NCI-H446 (cell line): ENCODE measurements around the gene SIPA1L2.
A peak's percentile ranks its signal among the peaks of the same experiment; 100 is the strongest.

ENCODE experiments used
- DNase-seq, 2 experiments: peaks; one replicate each; lab custom pipeline; 2025; lab: John Stamatoyannopoulos, UW

Gene SIPA1L2

DNA sequence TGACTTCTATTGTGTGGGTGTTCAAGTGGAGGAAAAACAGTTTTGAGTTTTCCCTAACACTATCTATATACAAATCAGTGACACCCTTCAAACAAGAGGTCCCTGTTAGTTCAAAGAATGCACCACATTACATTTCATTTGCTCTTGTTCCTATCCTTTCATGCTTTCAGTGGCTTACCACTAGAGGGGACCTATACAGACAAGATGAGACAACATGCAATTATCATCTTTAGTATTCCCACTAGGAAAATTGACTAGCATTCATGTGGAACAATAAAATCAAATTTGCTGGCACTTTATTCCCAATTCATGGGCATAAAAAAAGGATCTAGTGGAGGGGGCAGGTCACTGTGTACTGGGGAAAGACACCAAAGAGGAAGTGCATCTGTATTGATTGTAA is 13.3 kb upstream of the SIPA1L2 start:
- no peak for DNase-seq

DNA sequence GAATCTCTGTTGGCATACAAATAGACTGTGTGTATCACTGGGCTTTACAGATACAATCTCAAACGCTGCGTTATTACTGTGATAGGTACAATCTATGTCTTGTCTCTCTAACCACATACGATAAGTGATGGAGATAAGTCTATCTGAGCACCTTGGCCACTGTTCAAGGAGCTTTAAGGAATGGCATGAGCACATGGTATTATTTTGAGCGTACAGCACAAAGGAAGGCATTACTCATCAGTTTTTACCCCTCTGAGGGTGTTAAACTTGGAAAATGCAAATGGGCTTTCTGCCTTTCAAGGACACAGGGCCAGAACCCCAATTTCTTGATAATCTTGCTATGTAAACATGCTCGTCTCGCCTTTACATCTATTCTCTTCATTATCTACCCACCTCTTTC is 11.6 kb upstream of the SIPA1L2 start:
- no peak for DNase-seq

DNA sequence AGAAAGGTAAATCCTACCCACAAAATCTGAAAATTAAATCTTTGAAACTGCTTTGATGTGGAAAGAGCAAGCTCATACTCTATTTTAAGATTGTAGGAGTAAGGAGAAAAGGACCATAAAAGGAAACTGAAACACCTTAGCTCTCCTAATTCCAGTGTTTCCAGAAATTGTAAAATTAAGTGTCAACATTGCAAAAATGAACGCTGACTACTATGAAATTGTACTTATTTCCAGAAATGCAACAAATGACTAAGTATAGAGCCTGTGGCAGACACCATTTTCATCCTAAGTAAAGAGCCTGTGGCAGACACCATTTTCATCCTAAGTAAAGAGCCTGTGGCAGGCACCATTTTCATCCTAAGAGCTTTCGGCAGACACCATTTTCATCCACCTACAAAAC is 6.9 kb upstream of the SIPA1L2 start:
- DNase-seq, result no peak

DNA sequence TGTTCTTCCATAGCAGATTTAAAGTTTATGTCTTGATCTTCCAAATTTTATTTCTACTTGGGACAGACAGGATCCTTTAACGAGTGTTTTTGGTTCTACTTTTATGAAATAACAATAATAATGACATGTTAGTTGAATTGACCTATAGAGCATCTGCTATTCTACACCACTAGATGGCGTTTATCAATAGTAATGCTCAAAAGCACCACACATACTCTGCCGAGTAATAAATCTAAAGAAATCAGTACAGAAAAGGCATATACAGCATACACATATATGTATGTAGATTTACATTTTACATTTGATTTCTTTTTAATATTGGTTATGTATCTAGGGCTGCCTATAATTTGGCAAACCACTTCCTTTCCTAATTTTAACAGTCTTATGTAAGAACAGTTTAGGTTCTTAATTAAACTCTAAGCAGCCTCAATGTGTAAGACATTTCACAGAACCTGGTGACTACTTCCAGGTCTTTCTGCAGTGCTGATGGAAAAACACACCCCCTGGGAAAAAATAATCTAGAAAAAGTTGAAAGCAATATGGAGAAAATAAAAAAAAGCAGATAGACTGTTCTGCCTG is 5.9 kb upstream of the SIPA1L2 start:
- DNase-seq, result peak; percentile 11 to 79

DNA sequence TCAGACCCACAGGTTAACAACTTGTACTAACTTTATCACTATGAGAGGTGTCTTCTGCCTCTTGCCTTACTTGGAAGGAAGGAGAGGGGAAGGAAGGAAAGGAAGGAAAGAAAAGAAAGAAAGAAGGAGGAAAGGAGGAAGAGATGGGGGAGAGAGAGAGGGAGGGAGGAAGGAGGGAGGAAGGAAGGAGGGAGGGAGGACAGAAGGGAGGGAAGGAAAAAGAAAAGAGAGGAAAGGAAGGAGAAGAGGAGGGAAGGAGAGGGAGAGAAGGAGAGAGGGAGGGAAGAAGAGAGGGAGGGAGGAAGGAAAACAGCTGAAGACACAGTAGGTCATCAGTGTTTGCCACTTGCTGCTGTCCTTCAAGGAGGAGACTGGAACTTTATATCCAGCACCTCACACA is 5.3 kb upstream of the SIPA1L2 start:
- DNase-seq, result no peak

DNA sequence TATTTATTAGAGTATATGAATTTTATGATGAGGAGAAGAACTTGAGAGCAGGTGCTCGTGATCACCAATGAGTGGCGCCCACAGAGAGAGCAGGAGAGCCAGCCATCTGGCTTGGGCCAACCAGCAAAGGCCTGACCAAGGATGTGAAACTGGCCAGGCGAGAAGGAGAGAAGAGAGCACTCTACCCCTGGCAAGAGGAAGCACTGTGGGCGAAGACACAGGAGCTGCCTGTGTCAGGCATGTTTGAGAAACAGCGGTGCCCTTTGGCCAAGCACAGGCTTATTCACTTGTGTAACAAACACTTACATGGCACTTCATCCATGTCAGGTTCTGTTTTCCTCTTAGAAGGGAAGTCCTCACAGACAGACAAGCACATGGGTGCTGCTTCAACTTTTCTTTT is 4.2 kb upstream of the SIPA1L2 start:
- DNase-seq, result peak in 1 of 2 experiments; percentile 29

GRCh38 chr1:232630894-232631195 is 912 bp upstream of the SIPA1L2 start:
- DNase-seq, result no peak

DNA sequence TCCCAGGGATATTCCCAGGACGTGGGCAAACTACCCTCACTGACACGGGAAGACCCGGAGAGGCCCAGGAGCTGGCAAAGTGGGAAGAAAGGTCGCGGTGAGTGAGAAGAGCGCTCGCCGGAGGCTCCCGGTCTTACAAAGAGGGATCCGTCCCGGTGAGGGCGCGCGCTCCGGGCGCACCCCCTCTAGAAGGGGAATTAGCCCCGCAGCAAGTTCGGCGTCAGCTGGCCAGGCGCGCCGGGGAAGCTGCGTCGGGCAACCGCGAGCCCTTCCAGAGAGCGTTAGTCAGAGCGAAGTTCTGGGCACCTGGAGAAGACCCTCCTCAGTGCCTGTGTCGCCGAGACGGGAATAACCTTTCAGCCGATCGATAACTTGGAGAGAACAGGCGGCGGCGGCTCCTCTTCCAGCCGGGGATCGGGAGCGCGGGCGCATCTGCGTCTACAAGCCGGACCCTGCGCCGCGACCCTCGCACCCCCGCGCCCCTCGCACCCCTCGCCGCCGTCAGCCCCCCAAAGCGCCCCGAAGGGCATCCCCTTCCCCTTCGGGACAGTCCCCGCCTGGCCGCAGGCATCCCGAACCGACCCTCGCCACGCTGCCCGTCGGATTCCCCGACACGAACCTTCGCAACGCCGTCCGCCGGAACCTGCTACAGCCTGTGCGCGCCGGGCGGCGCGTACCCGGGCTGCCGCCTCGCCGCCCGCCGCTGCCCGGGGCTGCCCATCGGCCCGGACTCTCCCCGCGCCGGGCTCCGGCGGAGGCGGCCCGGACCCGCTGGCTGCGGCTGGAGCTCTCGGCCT is 485 bp downstream of the SIPA1L2 start:
- peak in 1 of 2 experiments; percentile 43 for DNase-seq

- DNase-seq, result peak; percentile 46 to 63
Measured at GRCh38 chr1:232628335-232629249, 1.3 kb downstream of the SIPA1L2 start.

- peak; percentile 27 to 53 for DNase-seq
Measured at GRCh38 chr1:232627645-232628334, 2.1 kb downstream of the SIPA1L2 start.

DNA sequence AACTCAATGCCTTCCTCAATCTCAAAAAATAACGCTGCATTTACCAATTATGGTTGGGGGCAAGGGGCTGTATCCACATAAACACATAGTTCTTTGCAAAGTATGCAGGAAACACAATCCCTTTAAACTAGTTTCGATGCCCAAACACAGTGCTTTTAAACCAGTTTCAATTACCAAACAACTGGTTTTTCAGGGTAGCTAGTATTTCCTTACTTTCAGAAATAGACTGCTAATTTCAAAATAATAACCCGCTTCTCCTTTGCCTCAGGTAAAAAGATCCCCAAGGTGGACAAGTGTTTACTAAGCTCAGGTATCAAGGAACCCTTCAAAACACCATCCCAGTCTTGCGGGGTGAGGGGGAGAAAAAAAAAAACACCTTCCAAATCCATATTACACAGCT is 2.8 kb downstream of the SIPA1L2 start:
- DNase-seq, result no peak

- DNase-seq, result no peak
Measured at GRCh38 chr1:232626452-232626851, 3.5 kb downstream of the SIPA1L2 start.

DNA sequence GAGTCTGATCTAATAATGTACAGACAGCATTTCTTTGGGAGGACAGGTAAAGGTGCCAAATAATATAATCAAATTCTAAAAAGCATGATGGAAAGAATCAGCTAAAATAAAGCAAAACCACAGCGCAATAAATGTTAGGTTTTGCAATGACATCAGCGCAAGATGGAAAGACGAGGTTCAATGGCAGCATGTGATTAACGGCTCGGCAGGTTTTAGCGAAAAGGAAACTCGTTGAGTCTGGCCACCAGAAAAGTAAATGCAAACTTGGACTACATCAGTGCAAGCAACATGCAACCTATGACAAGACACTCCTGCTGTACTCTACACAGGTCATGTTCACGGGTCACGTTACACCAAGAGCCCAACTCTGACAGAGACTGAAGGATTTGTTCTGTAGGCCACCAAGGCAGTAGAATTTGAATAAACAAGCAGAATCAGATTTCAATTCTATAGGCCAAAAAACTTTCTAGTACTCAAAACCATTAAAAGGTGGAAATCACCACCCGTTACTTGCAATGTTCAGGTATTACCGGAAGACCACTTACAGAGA is 4.5 kb downstream of the SIPA1L2 start:
- no peak for DNase-seq

- no peak for DNase-seq
Measured at GRCh38 chr1:232624546-232625281, 5.2 kb downstream of the SIPA1L2 start.

- peak in 1 of 2 experiments; percentile 54 for DNase-seq
Measured at GRCh38 chr1:232622981-232623380, 7.0 kb downstream of the SIPA1L2 start.

- no peak for DNase-seq
Measured at GRCh38 chr1:232622378-232622777, 7.6 kb downstream of the SIPA1L2 start.

GRCh38 chr1:232621050-232621449 is 8.9 kb downstream of the SIPA1L2 start:
- DNase-seq, result no peak

DNA sequence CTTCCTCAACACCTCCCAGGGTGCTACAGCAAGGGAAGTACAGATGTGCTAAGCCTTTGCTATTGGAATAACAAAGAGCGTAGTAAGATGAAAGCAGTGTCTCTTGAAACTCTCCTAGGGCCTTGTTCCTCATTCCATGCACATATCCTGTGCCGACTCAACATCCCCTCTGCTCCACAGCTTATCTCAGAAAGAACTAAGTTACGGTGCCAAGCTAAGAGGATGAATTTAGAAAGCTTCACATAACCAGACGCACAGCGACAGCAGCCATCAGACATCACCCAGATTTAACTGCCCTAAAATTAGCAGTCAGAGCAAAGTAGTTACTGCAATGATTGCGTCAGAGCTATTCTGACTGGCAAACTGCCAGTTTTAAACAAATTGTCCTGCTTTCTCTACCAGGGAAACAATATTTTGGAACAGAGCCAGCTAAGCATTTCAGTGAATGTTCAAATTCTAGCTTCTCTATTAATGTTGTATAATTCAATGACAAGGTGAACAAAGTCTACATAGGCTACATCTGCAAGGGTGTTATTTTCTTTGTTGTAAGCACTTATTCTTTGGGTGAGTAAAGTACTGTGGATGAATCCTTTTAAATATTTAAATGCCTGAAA is 9.5 kb downstream of the SIPA1L2 start:
- peak; percentile 82 to 93 for DNase-seq

DNA sequence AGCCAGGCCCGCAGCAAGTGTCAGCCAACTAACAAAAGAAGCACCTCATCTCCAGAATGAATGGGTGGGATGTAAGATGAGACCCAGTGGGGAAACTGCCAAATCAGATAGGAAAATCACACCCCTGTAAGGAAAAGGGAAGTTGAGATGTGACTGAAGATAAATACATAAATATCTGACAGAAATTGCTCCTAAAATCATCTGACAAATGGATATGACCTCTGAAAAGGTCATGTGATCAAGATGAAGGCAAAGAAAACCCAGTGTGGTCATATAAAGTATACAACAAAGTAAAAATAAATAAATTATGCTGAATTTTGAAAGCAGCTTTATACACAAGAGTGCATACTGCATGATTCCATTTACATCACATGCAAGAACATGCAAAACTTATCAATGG is 12.7 kb downstream of the SIPA1L2 start:
- DNase-seq, result no peak

- DNase-seq, result no peak
Measured at GRCh38 chr1:232615306-232615800, 14.6 kb downstream of the SIPA1L2 start.

DNA sequence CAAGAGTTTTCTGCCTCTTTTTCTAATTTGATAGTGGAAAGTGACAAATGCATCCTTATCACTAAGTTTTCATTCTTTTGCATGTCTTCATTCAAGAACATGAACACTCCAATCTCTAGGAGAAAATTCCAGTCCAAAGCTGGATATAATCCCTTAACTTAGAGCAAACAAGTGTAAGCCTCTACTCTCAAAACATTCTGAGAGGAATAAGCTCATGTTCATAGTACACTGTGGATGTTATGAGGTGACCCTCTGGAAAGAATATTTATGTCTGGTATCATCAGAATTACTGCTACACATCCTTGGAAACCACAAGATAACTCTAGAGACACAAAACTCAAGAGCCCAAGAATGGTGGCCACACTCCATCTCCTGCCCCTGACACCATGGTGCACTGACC is 15.1 kb downstream of the SIPA1L2 start:
- DNase-seq, result no peak
